IPS-NIHi7 (cell line): Measurements from ENCODE around the gene CACNA1H.
"Not testable (repeated sequence)": the region's sequence is repeated elsewhere in the genome, so short reads cannot be mapped to it uniquely, and the experiment has no call there.

Experiments
- DNase-seq: peaks from one replicate; pipeline ENCODE4 v3.0.0; 2012; ENCODE audit warnings: mixed read lengths; ENCODE audit errors: extremely low spot score

Gene CACNA1H

GRCh38 chr16:1192384-1193073, 39.6 kb downstream of the CACNA1H start:
- DNase-seq = no peak

- DNase-seq = no peak
Measured at GRCh38 chr16:1193143-1193824, 40.4 kb downstream of the CACNA1H start.

DNA sequence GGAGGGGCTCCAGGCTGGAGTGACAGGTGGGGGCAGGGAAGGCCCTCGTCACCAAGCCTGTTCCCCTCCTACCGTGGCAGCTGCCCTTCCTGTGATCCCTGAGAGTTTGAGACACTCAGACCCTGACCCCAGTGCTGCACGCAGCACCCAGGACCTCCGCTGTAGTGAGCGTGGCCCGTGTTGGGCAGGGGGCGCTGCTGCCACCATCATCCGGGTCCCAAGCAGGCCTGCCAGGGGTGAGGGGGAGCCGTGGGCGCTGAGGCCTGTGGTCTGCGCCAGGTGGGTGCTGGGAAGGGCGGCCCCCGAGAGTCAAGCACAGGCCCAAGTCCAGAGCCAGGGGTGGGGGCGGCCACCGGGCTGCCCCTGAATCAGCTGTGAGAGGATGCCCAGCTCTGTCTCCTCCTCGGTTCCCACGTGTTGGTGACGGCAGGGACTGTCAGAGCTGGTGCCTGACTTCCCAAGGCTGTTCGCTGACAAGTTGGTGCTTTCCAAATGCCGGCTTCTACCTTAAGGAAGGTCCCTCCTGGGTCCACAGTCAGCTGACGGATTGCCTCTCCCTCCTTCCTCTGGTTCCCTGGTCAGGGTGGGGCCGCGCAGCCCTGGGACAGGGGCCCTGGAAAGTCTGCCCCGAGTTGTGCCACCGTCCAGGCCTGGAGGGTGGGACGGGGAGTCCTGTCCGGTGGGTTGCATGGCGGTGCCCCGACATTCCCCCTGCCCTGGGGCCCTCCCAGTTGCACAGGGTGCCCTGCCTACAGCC, 41.1 kb downstream of the CACNA1H start:
- DNase-seq = no peak

GRCh38 chr16:1194665-1195392, 41.9 kb downstream of the CACNA1H start:
- DNase-seq = peak; percentile 86

DNA sequence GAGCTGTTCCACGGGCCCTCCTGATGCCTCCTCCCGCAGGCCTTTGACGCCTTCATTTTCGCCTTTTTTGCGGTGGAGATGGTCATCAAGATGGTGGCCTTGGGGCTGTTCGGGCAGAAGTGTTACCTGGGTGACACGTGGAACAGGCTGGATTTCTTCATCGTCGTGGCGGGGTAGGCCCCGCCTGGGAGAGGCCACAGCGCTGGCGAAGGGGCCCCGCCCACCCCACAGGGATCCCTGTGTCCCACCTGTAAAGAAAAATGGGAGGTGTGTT, 42.4 kb downstream of the CACNA1H start:
- no peak for DNase-seq

DNA sequence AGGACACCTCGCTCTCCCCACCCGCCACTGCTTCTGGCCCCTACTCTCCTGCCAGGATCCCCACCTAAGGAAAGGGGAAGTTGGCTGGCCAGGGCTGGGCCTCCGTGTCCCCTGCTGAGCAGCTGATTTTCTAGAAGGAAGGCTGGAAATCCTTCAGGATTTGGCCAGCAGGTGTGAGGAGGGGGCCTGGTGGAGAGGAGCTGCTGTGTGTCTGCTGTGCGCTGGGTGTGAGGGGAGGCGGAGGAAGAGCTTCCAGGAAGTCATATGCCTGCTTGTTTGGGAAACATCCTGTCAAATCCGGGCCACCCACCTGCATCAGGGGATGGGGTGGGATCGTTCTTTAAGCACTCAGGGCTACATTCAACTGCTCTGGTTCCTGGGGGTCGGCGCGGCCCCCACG, 43.6 kb downstream of the CACNA1H start:
- DNase-seq = no peak

DNA sequence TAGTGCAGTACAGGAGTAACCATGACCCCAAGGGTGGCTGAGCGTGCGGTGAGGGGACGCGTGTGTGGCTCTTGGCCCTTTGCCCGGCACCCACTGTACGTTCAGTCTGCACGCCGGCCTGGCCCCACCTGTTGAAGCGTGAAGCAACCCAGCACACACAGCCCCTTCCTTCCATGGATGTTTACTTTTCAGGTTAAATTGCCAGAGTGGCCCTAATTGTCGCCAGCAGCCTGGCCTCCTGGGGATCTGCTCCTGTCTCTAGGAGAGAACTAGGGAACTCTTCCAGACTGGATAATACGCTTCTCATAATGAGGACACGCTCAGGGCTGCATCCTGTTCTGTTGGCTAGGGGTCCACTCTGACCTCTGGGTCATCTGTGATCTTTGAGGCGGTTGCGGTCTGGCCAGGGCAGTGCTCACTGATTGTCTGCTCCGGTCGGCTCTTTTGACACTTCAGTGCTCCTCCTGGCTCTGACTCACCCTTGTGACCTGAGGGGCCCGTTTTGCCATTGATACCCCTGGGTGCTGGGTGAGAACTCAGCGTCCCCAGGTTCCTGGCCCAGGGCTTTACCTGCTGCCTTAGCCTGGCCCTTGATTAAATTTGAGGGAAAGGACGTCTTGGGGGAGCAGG, 44.4 kb downstream of the CACNA1H start:
- DNase-seq = no peak

- DNase-seq = no peak
Measured at GRCh38 chr16:1198194-1198593, 45.3 kb downstream of the CACNA1H start.

DNA sequence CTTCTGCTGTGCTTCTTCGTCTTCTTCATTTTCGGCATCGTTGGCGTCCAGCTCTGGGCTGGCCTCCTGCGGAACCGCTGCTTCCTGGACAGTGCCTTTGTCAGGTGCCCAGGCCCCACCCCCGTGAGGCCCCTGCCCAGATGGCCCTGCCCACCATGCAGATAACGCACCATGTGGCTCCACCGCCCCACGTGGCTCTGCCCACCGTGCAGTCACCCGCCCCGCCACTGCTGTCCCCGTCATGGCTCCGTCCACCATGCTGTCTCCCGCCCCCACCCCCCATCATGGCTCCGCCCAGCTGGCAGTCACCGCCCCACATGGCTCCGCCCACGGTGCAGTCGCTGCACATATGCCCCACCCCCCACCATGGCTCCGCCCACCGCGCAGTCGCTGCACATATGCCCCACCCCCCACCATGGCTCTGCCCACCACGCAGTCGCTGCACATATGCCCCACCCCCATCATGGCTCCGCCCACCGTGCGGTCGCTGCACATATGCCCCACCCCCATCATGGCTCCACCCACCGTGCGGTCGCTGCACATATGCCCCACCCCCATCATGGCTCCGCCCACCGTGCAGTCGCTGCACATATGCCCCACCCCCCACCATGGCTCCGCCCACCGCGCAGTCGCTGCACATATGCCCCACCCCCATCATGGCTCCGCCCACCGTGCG, 45.9 kb downstream of the CACNA1H start:
- DNase-seq = not testable (repeated sequence)

- no peak for DNase-seq
Measured at GRCh38 chr16:1199347-1200013, 46.6 kb downstream of the CACNA1H start.

DNA sequence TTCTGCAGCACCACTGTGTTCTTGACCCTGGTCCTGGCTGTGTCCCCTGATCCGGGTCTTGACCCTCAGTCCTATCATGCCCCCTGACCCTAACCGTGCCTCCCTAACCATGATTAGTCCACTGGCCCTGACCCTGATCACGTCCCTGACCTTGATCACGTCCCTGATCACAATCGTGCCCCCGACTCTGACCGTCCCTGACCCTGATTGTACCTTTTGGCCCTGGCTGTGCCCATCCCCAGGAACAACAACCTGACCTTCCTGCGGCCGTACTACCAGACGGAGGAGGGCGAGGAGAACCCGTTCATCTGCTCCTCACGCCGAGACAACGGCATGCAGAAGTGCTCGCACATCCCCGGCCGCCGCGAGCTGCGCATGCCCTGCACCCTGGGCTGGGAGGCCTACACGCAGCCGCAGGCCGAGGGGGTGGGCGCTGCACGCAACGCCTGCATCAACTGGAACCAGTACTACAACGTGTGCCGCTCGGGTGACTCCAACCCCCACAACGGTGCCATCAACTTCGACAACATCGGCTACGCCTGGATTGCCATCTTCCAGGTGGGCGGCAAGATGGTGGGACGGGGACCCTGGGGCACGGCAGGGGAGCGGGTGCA, 47.2 kb downstream of the CACNA1H start:
- no peak for DNase-seq

DNA sequence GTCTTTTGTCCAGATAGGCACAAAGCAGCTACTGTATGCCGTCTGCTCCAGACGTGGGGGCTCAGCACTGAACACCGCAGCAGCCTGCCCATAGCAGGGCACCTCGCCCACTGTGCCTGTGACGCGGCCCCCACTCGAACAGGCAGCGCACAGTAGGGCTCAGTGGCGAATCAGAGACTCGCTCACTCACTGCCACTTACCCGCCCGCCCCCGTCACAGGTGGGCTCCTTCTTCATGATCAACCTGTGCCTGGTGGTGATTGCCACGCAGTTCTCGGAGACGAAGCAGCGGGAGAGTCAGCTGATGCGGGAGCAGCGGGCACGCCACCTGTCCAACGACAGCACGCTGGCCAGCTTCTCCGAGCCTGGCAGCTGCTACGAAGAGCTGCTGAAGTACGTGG, 48.5 kb downstream of the CACNA1H start:
- no peak for DNase-seq

DNA sequence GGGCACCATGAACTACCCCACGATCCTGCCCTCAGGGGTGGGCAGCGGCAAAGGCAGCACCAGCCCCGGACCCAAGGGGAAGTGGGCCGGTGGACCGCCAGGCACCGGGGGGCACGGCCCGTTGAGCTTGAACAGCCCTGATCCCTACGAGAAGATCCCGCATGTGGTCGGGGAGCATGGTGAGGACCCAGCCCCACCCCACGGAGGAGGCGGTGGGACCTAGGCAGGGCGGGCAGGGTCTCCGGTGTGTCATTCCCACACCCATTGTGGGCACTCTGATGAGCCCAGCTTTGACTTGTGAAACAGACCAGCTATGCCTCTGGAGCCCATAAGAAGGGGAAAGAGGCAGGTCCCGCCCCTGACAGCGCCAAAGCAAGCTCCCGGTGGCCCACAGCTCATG, 49.4 kb downstream of the CACNA1H start:
- DNase-seq = no peak

DNA sequence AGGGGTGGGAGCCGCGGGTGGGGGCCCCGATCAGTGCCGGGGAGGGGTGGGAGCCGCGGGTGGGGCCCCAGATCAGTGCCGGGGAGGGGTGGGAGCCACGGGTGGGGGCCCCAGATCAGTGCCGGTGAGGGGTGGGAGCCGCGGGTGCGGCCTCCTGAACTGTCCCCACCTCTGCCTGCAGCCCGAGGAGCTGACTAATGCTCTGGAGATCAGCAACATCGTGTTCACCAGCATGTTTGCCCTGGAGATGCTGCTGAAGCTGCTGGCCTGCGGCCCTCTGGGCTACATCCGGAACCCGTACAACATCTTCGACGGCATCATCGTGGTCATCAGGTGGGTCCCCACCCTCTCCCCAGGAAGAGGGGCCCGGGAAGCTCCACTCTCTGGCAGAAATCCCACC, 52.0 kb downstream of the CACNA1H start:
- DNase-seq = no peak

DNA sequence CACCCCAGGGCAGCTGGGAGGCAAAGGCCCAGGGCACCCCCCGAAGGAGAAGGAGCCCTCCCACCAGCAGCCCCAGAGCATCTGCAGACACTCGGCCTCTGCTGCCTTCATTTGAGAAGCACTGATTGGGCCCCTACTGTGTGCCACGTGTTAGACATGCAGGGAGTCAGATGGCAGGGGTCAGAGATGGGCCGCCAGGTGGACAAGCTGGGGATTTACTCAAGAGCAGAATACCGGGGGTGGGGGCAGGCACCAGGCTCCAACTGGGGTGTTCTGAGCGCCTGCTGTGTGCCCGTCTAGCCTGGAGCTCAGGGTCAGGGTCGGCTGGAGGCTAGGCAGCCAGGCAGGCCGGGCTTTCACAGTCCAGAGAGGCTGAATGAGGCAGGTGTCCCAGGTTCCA, 53.4 kb downstream of the CACNA1H start:
- DNase-seq = no peak

- DNase-seq = no peak
Measured at GRCh38 chr16:1206786-1207185, 53.9 kb downstream of the CACNA1H start.

- no peak for DNase-seq
Measured at GRCh38 chr16:1208239-1208830, 55.4 kb downstream of the CACNA1H start.

DNA sequence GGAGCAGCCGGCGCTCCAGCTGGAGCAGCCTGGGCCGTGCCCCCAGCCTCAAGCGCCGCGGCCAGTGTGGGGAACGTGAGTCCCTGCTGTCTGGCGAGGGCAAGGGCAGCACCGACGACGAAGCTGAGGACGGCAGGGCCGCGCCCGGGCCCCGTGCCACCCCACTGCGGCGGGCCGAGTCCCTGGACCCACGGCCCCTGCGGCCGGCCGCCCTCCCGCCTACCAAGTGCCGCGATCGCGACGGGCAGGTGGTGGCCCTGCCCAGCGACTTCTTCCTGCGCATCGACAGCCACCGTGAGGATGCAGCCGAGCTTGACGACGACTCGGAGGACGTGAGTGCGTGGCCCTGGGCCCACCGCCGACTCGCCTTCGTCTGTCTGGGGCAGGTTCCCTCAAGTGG, 56.2 kb downstream of the CACNA1H start:
- no peak for DNase-seq

- no peak for DNase-seq
Measured at GRCh38 chr16:1210461-1210860, 57.6 kb downstream of the CACNA1H start.
